HG03342 (cell line): ENCODE results near the gene EML6.
"Not testable (repeated sequence)": the region's sequence is repeated elsewhere in the genome, so short reads cannot be mapped to it uniquely, and the experiment has no call there.

Experiments
- ATAC-seq: cut with Tn5 transposase; IDR thresholded peaks from one replicate; pipeline ENCODE4 v1.9.1; 2021; ENCODE audit warnings: mild to moderate bottlenecking, moderate library complexity; ENCODE audit not compliant: unreplicated experiment

The EML6 gene

DNA sequence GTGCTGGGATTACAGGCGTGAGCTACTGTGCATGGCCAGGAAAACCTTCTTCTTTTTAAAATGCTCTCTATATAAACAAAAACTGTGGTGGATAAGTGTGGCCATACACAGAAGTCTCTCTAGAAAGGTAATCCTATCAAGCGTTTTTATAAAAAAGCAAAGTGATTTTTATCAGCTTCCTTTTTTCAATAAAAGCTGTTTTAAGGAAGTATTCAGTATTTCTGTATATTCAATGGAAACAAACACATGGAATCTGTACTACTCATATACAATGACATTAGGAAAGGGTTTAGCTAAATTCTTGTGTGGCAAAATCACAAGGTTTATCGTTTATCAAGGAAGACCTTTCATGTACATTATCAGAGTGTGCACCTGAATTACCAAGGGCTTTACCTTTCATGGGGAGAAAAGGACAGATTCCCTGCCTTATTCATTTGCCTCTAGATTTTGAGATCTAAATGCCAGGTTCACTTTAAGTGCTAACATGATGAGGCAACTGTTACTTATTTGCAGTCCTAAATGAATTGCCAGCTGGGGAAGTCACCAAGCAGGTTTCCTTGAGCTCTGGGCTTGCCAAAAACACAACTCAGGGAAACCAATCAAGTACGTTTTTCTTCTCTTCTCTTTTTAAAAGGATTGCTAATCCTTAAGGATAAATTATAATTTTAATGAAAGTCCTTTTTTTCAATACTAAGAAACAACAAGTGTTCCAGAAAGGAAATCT, 256.0 kb downstream of the EML6 start:
- no peak for ATAC-seq

GRCh38 chr2:54981385-54981784, 257.9 kb downstream of the EML6 start:
- ATAC-seq = no peak

DNA sequence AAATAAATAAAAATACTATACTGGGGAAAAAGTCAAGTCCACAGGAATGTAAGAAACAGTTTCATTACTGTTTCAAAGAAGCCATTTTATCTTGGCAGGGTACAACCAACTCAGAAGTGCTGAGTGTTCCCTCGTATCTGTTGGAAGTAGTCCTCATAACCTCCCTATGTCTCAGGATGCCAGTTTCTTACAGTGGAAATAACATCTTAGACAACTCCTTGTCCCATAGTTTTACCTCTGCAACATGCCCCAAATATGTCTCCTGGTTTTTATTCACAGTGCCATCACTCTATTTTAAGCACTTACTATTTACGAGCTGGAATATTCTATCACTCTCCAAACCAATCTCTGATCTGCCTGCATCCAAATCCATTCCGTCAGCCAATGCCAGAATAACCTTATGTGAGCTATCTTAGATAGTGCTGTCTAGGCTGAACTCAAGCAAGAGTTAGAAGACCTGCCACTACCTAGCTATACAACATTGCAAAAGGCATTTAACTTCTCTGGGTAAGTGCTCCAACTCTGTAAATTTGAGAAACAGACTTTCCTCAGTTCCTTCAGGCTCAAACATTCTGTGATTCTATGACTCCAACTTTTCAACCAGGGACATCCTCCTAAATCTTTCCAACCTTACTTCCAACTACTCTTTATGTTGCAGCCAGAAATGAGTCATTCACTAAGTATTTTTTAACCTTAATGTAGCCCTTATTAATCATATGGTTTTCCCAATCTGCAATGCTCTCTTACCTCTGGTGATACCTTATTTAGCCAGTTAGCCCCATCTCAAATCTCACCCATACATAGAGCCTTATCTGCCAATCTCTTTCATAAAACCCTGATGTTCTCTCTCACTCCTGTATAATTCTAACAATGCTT, 260.1 kb downstream of the EML6 start:
- no peak for ATAC-seq

- no peak for ATAC-seq
These were observed 261.0 kb downstream of the EML6 start for GRCh38 chr2:54984476-54984875.

- ATAC-seq = no peak
These were observed 262.8 kb downstream of the EML6 start for GRCh38 chr2:54986264-54986663.

GRCh38 chr2:54988612-54989011, 265.1 kb downstream of the EML6 start:
- ATAC-seq = no peak

- not testable (repeated sequence) for ATAC-seq
These were observed 267.2 kb downstream of the EML6 start for GRCh38 chr2:54990694-54991093.

DNA sequence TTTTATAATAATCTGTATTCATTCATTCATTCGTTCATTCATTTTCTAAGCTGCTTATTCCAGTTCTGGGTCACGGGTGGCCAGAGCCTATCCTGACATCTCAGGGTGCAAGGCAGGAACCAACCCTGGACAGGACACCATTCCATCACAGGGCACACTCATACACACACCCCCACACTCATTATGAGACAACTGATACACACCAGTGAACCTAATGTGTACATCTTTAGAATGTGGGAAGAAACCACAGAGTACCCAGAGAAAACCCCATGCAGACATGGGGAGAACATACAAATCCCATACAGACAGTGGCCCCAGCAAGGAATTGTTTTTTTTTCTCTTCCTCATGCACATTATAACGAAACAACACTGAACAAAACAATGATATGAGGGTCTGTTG, 272.1 kb downstream of the EML6 start:
- ATAC-seq = no peak

- no peak for ATAC-seq
These were observed 274.4 kb downstream of the EML6 start for GRCh38 chr2:54997826-54998225.

GRCh38 chr2:54999182-54999581, 275.7 kb downstream of the EML6 start:
- ATAC-seq = no peak

GRCh38 chr2:55000341-55000740, 276.9 kb downstream of the EML6 start:
- no peak for ATAC-seq

DNA sequence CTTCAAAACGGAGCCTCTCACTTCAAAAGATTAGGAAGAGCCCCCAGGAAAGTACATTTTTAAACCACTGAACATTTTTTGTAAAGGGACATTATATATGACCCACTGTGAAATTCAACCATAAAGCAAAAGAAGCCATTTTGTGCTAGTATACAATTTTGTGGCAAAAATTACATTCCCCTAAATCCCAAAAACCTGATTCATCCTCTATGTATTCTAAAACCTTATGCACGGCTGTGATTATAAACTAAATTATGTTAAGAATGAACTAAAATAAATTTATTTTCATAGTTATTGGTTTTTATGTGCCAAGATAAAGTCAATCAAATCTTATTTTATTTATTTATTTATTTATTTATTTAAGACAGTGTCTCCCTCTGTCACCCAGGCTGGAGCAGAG, 278.3 kb downstream of the EML6 start:
- ATAC-seq = no peak

- ATAC-seq = no peak
These were observed 280.5 kb downstream of the EML6 start for GRCh38 chr2:55003706-55004639.

DNA sequence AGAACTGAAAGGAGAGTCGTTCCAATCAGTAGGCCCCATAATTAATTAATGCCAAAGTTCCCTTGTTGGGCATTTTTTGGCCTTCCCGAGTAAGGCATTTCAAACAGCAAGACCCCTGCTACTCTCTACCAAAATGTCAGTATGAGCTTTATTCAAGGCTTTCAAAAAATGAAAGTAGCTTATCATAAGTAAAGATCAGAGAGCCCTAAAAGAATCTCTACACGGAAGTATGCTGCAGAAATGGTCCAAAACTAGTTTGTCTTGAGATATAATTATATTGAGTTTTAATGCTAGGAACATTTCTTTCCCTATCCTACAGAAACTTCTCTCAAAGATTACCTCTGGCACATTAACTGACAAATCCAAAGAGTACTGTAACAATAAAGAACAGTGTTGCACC, 282.8 kb downstream of the EML6 start:
- ATAC-seq = no peak

DNA sequence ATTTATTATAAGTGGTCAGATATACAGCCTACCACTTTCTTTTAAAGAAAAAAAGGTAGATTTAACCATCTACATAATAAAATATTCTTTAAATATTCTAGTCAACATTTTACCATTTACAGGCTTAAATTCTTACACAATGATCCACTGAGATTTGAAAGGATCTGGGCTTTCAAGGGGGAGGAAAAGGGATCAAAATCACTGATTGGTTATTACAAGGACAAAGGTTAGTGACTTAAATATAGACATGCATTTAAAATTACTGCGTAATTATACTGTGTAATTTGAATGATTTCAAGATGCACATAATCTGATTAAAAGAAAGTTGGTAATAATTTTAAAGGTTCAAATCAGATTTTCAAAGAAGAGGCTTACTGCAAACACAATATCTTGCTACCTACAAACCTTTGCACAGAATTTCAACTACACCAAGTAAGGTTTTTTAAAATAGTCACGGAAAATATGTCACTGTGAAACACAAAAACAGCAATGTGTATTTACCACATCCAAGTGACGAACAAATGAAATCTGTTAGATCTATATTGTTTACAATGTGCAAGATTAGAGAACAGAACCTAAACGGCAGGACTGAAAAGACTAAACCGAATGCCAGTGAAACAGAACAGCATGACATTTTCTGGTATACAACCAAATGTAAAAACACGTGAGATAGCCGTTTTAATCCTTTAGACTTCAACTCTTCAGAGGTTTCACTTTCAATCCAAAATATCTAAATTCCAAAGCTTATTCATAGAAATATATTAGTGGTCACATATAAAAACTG, 286.0 kb downstream of the EML6 start:
- no peak for ATAC-seq

GRCh38 chr2:55010149-55010591, 286.7 kb downstream of the EML6 start:
- ATAC-seq = peak; percentile 94

GRCh38 chr2:55010915-55011314, 287.5 kb downstream of the EML6 start:
- no peak for ATAC-seq

DNA sequence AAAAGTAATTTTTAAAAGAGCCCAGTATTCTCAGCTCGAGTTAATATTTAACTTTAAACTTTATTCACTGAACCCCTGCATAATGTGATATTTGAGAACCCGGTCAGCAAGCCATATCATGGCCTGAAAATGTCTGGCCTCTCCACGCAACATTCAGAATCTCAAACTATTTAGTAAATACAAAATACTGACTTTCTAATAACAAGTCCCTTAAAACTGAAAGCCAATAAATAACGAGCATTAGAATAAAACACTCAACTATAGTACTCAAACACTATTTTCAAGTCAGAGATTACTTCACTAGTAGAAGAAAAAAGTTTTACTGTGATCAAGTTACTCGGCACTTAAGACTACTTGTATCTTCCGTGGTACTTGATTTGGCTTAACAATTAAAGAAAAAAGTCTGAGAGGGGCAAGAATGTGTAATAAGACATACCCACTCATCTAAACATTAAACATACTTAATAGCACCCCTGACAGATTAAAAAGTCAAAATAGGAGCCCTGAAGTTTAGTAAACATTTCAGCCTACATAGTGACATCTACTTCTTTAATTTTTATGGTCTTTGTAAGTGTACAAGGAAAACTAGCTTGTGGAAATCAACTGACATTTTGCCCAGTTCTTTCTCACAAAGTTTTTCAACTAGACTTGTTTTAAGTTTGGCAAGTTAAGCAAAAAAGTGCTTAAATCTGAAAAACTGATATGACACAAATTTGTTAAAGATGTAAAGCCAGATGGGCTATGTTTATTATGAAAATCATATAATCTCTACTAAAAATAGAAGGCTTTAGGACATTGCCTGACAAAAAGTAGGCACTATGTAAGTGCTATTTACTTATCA, 288.6 kb downstream of the EML6 start:
- ATAC-seq = no peak
